Fibroblast of skin of right biceps (primary cell): Measurements from ENCODE around the gene ETV2.
"Not testable (repeated sequence)": the region's sequence is repeated elsewhere in the genome, so short reads cannot be mapped to it uniquely, and the experiment has no call there.

ENCODE experiments used
- DNase-seq: peaks from one replicate; pipeline ENCODE4 v3.0.0-alpha.2; 2013

ETV2 gene

GRCh38 chr19:35628565-35629331 is 12.8 kb upstream of the ETV2 start, which contains the start of gene RBM42:
Gene RBM42, plus strand, starts transcription at chr19:35629036. Its CDS starts 118 bp downstream, at chr19:35629154.
- DNase-seq: peak; percentile 100

- DNase-seq: no peak
Observed at GRCh38 chr19:35629332-35629633, 12.3 kb upstream of the ETV2 start.

DNA sequence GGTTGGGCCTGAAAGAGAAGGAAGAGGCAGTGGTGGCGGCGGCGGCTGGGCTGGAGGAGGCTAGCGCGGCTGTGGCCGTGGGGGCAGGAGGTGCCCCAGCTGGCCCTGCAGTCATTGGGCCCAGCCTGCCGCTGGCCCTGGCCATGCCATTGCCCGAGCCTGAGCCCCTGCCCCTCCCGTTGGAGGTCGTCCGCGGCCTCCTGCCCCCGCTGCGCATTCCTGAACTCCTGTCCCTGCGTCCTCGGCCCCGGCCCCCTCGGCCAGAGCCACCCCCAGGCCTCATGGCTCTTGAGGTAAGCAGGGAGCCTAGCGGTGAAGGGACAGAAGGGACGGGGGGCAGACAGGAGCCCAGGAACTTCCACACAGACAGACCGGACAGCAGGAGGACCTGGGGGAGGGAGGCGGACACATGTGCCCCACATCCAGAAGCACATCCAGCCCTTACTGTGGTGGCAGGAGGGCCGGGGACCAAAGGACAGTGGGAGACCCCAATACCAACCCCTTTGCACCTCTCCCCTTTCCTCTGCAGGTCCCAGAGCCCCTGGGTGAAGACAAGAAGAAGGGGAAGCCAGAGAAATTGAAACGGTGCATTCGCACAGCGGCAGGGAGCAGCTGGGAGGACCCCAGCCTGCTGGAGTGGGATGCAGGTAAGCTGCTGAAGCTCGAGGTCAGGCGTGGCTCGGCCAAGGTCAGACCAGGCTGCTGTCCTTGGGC is 7.7 kb upstream of the ETV2 start:
- no peak for DNase-seq

DNA sequence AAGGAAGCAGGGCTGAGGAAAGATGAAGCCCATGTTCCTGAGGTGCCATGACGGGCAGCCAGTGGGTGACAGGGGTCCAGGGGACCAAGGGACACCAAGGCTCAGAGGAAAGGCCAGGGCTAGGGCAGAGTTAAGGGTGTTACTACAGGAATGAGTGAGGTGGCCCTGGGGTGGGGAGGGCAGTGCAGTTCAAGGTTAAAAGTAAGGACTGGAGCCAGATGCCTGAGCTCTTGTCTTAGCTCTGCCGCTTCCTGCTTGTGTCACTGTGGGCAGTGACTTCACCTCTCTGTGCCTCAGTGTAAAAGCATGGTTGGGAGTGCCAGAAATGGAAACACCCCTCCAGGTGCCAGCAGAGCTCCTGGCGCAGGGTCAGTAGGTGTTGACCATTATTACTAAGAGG is 4.9 kb upstream of the ETV2 start:
- DNase-seq: no peak

DNA sequence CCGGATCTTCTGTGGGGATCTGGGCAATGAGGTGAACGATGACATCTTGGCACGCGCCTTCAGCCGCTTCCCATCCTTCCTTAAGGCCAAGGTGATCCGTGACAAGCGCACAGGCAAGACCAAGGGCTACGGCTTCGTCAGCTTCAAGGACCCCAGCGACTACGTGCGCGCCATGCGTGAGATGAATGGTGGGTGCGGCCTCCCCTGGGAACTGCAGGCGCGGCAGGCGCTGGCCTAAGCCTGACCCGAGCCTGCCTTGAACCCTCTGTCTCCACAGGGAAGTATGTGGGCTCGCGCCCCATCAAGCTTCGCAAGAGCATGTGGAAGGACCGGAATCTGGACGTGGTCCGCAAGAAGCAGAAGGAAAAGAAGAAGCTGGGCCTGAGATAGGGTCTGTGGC is 4.4 kb upstream of the ETV2 start:
- DNase-seq: no peak

DNA sequence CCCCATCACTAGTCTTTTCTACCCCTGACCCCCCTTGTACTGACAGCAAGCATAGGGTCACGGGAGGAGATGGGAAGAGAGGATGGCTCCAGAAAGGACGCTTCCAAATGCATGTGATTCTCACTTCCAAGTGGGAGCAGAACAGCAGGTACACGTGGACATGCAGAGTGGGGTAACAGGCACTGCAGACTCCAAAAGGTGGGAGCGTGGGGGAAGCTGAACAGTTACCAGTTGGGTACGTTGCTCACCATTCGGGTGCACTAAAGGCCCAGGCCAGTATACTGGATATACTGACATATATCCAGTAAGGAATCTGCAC is 2.3 kb upstream of the ETV2 start:
- DNase-seq: no peak

GRCh38 chr19:35639863-35640262 is 1.7 kb upstream of the ETV2 start:
- DNase-seq: no peak

DNA sequence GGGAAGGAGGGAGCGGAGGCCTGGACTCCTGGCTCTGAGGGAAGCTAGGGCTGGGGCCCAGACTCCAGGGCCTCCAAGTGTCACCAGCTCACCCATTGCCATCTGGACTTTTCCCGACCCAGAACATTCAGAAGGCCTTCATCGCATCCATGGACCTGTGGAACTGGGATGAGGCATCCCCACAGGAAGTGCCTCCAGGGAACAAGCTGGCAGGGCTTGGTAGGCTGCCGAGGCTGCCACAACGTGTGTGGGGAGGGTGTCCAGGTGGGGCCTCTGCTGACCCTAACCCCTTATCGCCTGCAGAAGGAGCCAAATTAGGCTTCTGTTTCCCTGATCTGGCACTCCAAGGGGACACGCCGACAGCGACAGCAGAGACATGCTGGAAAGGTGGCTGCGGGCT is 767 bp downstream of the ETV2 start:
- no peak for DNase-seq

DNA sequence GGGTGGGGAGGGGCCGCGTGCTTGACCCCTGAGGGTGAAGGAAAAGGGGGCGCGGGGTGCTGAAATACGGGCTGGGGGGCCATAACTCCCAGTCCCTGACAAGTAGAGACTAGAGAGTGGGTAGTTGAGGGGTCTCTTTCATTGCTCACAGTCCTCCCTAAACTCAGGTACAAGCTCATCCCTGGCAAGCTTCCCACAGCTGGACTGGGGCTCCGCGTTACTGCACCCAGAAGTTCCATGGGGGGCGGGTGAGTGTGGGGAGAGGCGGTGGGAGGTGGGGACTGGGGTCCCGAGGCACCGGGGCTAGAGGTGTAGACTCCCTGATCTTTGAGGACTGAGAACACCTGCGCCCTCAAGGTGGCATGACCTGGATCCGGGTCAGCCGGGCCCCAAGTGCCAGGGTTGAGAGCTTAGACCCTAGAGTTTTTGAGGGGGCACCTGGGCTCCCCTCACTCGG is 1.3 kb downstream of the ETV2 start:
- no peak for DNase-seq

GRCh38 chr19:35643255-35644205 is 2.0 kb downstream of the ETV2 start:
- peak; percentile 81 for DNase-seq

DNA sequence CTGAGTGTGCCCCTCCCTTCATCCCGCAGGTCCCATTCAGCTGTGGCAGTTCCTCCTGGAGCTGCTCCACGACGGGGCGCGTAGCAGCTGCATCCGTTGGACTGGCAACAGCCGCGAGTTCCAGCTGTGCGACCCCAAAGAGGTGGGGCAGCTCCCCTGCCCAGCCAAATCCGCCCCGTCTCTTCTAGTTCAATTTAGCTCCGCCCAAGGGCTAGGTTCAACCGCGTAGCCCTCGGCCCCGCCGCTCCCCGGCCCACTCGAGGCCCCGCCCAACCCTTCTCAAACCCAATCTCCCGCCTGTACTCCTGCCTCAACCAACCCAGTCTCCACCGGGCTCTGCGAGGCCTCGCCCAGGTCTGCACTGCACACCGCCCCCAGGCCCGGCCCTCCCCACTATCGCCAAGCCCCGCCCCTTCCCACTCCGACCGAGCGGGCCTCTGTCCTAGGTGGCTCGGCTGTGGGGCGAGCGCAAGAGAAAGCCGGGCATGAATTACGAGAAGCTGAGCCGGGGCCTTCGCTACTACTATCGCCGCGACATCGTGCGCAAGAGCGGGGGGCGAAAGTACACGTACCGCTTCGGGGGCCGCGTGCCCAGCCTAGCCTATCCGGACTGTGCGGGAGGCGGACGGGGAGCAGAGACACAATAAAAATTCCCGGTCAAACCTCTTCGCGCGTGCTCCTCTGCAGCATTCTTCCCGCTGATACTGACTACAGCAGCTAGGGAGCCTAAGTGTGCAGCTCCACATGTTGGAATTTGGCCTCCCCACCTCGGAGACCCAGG is 2.9 kb downstream of the ETV2 start:
- peak; percentile 94 for DNase-seq

DNA sequence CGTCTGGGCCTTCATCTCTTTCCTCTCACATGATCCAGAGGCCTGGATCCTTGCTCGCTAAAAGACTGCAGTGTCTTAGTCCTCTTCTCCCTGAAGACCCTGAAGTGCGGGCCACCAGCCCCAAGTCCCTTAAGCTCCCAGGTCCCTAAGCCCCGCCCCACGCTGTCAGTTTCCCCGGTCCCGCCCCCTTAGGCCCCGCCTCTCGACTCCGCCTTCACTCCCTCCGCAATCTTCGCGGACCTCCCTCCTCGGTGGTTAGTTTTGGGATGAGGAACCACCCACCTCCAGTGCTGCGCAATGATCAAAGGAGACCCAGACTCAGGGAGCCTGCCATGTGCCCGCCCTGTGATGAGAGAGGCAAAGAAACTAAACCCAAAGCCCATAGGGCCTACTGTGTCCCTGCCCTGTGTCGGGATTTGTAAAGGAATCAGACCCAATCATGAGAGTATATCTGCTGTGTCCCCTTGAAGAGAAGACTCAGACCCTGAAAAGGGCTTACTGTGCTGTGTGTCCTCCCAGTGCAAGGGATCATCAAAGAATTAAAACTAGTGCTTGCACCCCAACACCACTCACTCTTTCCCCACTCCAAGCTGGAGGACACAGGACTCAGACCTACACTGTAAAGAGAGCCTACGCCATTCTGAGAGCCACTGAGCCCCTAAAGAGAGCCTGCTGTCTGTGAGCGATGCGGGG is 3.6 kb downstream of the ETV2 start:
- peak; percentile 62 for DNase-seq

DNA sequence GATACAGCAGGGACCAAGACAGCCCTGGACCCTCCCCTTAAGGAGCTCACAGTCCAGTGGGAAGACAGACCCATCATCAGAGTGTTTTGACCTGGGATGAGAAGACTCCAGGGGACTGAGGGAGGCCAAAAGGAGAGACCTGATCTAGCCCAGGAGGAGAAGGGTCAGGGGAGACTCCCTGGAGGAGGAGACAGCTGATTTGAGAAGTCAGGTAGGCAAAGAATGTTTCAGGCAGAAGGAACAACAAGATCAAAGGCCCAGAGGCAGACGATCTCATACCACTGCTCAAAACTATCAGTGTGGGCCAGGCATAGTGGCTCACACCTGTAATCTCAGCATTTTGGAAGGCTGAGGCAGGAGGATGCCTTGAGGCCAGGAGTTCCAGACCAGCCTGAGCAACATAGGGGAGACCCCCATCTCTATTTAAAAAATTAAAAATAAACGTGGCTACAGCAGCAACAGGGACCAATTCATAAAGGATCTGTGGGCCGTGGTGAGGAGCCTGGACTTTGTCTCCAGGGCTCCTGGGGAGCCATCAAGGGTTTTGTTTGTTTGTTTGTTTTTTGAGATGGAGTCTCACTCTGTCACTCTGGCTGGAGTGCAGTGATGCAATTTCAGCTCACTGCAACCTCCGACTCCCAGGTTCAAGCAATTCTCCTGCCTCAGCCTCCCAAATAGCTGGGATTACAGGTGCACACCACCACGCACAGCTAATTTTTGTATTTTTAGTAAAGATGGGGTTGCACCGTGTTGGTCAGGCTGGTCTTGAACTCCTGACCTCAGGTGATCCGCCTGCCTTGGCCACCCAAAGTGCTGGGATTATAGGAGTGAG is 4.4 kb downstream of the ETV2 start:
- no peak for DNase-seq

- peak; percentile 97 for DNase-seq
Observed at GRCh38 chr19:35648017-35648961, 6.7 kb downstream of the ETV2 start, which contains the start of gene COX6B1. Gene COX6B1, plus strand, starts transcription at chr19:35648323. Its CDS starts 2,921 bp downstream, at chr19:35651244.

- no peak for DNase-seq
Observed at GRCh38 chr19:35650581-35650980, 9.0 kb downstream of the ETV2 start.

GRCh38 chr19:35654828-35655227 is 13.3 kb downstream of the ETV2 start:
- not testable (repeated sequence) for DNase-seq

DNA sequence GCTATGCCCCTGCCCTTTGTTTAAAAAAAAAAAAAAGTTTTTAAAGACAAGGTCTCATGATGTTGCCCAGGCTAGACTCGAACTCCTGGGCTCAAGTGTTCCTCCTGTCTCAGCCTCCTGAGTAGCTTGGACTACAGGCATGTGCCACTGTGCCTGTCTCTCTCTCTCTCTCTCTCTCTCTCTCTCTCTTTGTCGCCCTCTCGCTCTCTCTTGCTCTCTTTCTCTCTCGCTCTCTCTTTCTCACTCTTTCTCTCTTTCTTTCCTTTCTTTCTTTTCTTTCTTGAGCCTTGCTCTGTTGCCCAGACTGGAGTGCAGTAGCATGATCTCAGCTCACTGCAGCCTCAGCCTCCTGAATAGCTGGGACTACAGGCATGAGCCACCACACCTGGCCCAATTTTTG is 14.1 kb downstream of the ETV2 start:
- no peak for DNase-seq

- DNase-seq: no peak
Observed at GRCh38 chr19:35656700-35657099, 15.2 kb downstream of the ETV2 start.

DNA sequence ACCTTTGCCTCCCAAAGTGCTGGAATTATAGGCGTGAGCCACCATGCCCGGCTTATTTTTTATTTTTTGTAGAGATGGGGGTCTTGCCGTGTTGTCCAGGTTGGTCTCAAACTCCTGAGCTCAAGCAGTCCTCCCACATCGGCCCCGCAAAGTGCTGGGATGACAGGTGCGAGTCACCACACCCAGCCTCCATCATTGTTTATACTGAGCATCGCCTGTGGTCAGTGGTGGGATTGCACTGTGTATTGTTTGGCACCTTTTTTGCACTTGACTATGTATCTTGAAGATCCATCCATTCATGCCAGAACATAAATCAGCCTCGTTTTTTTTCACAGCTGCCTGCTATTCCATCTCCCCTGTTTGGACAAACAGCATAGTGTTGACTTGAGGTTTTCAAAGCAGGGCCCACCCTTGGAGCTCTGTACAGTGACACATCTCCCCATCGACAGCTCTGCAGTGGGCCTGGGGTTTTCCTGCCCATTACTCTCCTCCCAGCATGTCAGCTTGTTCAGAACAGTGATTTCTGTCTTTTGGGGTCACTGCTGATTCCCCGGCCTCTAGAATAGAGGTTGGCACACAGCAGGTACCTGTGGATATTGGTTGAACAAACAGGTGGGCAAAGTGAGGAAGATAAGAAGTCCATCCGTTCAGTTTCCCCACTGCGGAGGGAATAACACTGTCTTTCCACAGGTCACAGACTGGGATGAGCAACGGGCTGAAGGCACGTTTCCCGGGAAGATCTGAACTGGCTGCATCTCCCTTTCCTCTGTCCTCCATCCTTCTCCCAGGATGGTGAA is 16.6 kb downstream of the ETV2 start:
- no peak for DNase-seq
